OCI-LY7 (cell line): ENCODE measurements around the gene ZBTB6. TPM values are rescaled to one million over a fixed set of nuclear protein-coding genes. Genes with fewer than 3 reads are reported as not detected.

Experiments used
- BruUV-seq: library from RNA; stranded (reverse); fragments of 400-500 nt; replicated peaks from 2 replicates; lab custom pipeline; 2021; lab: Mats Ljungman, UMichigan
- CTCF ChIA-PET: fragments of 300-600 bp; sonication (Branson Sonifier 250); formaldehyde crosslinking; loops from one replicate; lab custom pipeline; 2022; ENCODE audit warnings: antibody characterized with exemption; ENCODE audit not compliant: unreplicated experiment; lab: Charles Lee
- POLR2A ChIA-PET: fragments of 300-600 bp; sonication (Branson Sonifier 250); formaldehyde crosslinking; loops from one replicate; lab custom pipeline; 2022; ENCODE audit warnings: antibody characterized with exemption; lab: Charles Lee
- DNase-seq: peaks from one replicate; pipeline ENCODE4 v3.0.0-alpha.2; 2015; ENCODE audit warnings: low spot score
- H2AFZ ChIP-seq: fragments of 200-600 bp; sonication (generic), shearing (Covaris generic); 2 replicates; pipeline ENCODE4 v1.6.1; 2014; ENCODE audit warnings: mild to moderate bottlenecking, antibody characterized with exemption, low read length, moderate library complexity
- H3K27ac ChIP-seq: fragments of 200-600 bp; sonication (generic); 2 replicates; pipeline ENCODE4 v1.5.1; 2014; ENCODE audit warnings: mixed run types, low read depth, mild to moderate bottlenecking, moderate library complexity, low read length, inconsistent platforms; ENCODE audit not compliant: poor library complexity, severe bottlenecking
- H3K36me3 ChIP-seq: fragments of 200-600 bp; sonication (generic); 2 replicates; pipeline ENCODE4 v1.6.1; 2014; ENCODE audit warnings: mild to moderate bottlenecking, antibody characterized with exemption, low read length, moderate library complexity, mixed read lengths; ENCODE audit not compliant: insufficient read depth
- H3K4me1 ChIP-seq: fragments of 200-600 bp; sonication (generic); 2 replicates; pipeline ENCODE4 v1.5.1; 2014; ENCODE audit warnings: mild to moderate bottlenecking, low read length; ENCODE audit not compliant: insufficient read depth, poor library complexity, severe bottlenecking
- H3K4me2 ChIP-seq: fragments of 200-600 bp; sonication (generic); 2 replicates; pipeline ENCODE4 v1.6.1; 2014; ENCODE audit warnings: mild to moderate bottlenecking, low read length
- H3K4me3 ChIP-seq: fragments of 200-600 bp; sonication (generic); 2 replicates; pipeline ENCODE4 v1.5.1; 2014; ENCODE audit warnings: mild to moderate bottlenecking, low read depth, low read length; ENCODE audit not compliant: poor library complexity, severe bottlenecking
- H3K79me2 ChIP-seq: fragments of 200-600 bp; sonication (generic); 2 replicates; pipeline ENCODE4 v1.6.1; 2016; ENCODE audit warnings: low read depth, mild to moderate bottlenecking, low read length, moderate library complexity, mixed read lengths; ENCODE audit not compliant: insufficient read depth
- H3K9me2 ChIP-seq: fragments of 200-600 bp; sonication (generic); 2 replicates; pipeline ENCODE4 v1.6.1; 2016; ENCODE audit warnings: mild to moderate bottlenecking, low read length, mixed read lengths; ENCODE audit not compliant: insufficient read depth
- H3K9me3 ChIP-seq: fragments of 200-600 bp; sonication (generic); 2 replicates; pipeline ENCODE4 v1.6.1; 2014; ENCODE audit warnings: mild to moderate bottlenecking, mixed run types, low read length, mixed read lengths
- H4K20me1 ChIP-seq: fragments of 200-600 bp; sonication (generic); 2 replicates; pipeline ENCODE4 v1.6.1; 2014; ENCODE audit warnings: mild to moderate bottlenecking, antibody characterized with exemption, low read length, moderate library complexity, mixed read lengths; ENCODE audit not compliant: insufficient read depth
- EZH2phosphoT487 ChIP-seq: fragments of 200-600 bp; sonication (generic); IDR thresholded peaks from 2 replicates; pipeline ENCODE4 v1.6.1; 2018; ENCODE audit warnings: low read depth, borderline replicate concordance, mild to moderate bottlenecking, mixed run types, antibody characterized with exemption, low read length, moderate library complexity, mixed read lengths
- intact Hi-C: fragments of 100-400 bp; cut with micrococcal nuclease; formaldehyde crosslinking; loops from one replicate; pipeline ENCODE4 v1.10.0; 2022; ENCODE audit not compliant: unreplicated experiment
- total RNA-seq, 2 experiments: library from RNA; depleted of rRNA in 1 of 2; stranded (reverse); fragments of >200 nt in 1 of 2; shearing (Covaris generic) in 1 of 2; gene quantifications; 2 replicates each; pipeline ENCODE4 v1.2.3, GENCODE V29; 2014 to 2022
- TF ChIP-seq, protein P1 (sequence below): fragments of 200-600 bp; sonication (generic); conservative IDR thresholded peaks from 2 replicates; pipeline ENCODE4 v1.5.1; 2014; ENCODE audit warnings: mild to moderate bottlenecking, antibody characterized with exemption, low read length, moderate library complexity, mixed read lengths

The ZBTB6 gene
- total RNA-seq, 2 experiments from 2014 or later: 8.1 to 9.4 TPM

GRCh38 chr9:122888480-122888879 lies 24.6 kb downstream of the ZBTB6 start:
- no peaks in the 10 kb centered on the region; the same call in 1 of the 2 replicates for H3K79me2 ChIP-seq
- POLR2A ChIA-PET: no interaction called here

GRCh38 chr9:122883125-122883524 lies 30.0 kb downstream of the ZBTB6 start:
- Histone ChIP-seq H3K79me2 (no peaks in the 10 kb centered on the region), H3K4me2 (no peak overlapping the region), H4K20me1 (no peaks in the 10 kb centered on the region), H3K9me2 (no peaks in the 10 kb centered on the region), H3K4me3 (no peak overlapping the region), H3K27ac (no peak overlapping the region), H3K4me1 (no peaks in the 10 kb centered on the region), H2AFZ (no peak overlapping the region), H3K9me3 (no peaks in the 10 kb centered on the region), H3K36me3 (peaks cover 93% of the 10 kb centered on the region)
- TF ChIP-seq, protein P1, sequence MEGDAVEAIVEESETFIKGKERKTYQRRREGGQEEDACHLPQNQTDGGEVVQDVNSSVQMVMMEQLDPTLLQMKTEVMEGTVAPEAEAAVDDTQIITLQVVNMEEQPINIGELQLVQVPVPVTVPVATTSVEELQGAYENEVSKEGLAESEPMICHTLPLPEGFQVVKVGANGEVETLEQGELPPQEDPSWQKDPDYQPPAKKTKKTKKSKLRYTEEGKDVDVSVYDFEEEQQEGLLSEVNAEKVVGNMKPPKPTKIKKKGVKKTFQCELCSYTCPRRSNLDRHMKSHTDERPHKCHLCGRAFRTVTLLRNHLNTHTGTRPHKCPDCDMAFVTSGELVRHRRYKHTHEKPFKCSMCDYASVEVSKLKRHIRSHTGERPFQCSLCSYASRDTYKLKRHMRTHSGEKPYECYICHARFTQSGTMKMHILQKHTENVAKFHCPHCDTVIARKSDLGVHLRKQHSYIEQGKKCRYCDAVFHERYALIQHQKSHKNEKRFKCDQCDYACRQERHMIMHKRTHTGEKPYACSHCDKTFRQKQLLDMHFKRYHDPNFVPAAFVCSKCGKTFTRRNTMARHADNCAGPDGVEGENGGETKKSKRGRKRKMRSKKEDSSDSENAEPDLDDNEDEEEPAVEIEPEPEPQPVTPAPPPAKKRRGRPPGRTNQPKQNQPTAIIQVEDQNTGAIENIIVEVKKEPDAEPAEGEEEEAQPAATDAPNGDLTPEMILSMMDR: no peak
- no peak for TF ChIP-seq EZH2phosphoT487
- no TSS peak for BruUV-seq
- POLR2A ChIA-PET: interaction anchor here (0.5 to 0.6 kb wide), 2 partner anchors 76 to 715 kb away, joined by 3 read pairs; no protein-coding TSS in a partner anchor
- intact Hi-C loops: loop anchor here (5.0 kb wide), 1 partner anchor 36 kb away; no protein-coding TSS in a partner anchor
- CTCF ChIA-PET: no interaction called here
- DNase-seq: no peak

More at GRCh38 chr9:122888480-122888879, 24.6 kb downstream of the ZBTB6 start:
- Histone ChIP-seq H3K4me1 (no peaks in the 10 kb centered on the region), H3K4me2 (no peak overlapping the region), H3K36me3 (peaks cover 93% of the 10 kb centered on the region), H3K27ac (no peak overlapping the region), H4K20me1 (no peaks in the 10 kb centered on the region), H3K9me3 (no peaks in the 10 kb centered on the region), H2AFZ (no peak overlapping the region), H3K9me2 (no peaks in the 10 kb centered on the region), H3K4me3 (no peak overlapping the region)
- TSS peak; percentile 36 for BruUV-seq
- CTCF ChIA-PET: no interaction called here
- no peak for DNase-seq
- intact Hi-C loops: no loop called here
- TF ChIP-seq, protein P1: no peak
- no peak for TF ChIP-seq EZH2phosphoT487

- TSS peak; percentile 16 for BruUV-seq
- no peak for TF ChIP-seq EZH2phosphoT487
- TF ChIP-seq, protein P1: no peak
- Histone ChIP-seq H3K27ac (no peak overlapping the region), H4K20me1 (no peaks in the 10 kb centered on the region), H3K9me3 (no peaks in the 10 kb centered on the region), H3K4me1 (peaks cover 5% of the 10 kb centered on the region), H3K4me2 (no peak overlapping the region), H3K36me3 (peaks cover 97% of the 10 kb centered on the region), H3K4me3 (no peak overlapping the region), H3K9me2 (no peaks in the 10 kb centered on the region), H3K79me2 (no peaks in the 10 kb centered on the region), H2AFZ (no peak overlapping the region)
- intact Hi-C loops: no loop called here
- no peak for DNase-seq
- ChIA-PET POLR2A (interaction anchor here (1.4 kb wide), 1 partner anchor 23 kb away, joined by 3 read pairs; no protein-coding TSS in a partner anchor), CTCF (no interaction called here)
Observed at GRCh38 chr9:122879443-122879842, 33.7 kb downstream of the ZBTB6 start.
